DND-41 (cell line): Measurements from ENCODE around the gene ADGRG6.

ENCODE experiments used
- EZH2 ChIP-seq: IDR thresholded peaks from 3 replicates; pipeline ENCODE4 v1.6.1; 2012; ENCODE audit warnings: borderline replicate concordance, low read depth, mild to moderate bottlenecking, moderate library complexity, low read length, inconsistent platforms; ENCODE audit not compliant: severe bottlenecking
- TF ChIP-seq, protein P1 (sequence below): IDR thresholded peaks from 2 replicates; pipeline ENCODE4 v1.5.1; 2012; ENCODE audit warnings: borderline replicate concordance, low read length, moderate library complexity, mild to moderate bottlenecking; ENCODE audit not compliant: poor library complexity, severe bottlenecking; ENCODE audit errors: extremely low read depth

DNA sequence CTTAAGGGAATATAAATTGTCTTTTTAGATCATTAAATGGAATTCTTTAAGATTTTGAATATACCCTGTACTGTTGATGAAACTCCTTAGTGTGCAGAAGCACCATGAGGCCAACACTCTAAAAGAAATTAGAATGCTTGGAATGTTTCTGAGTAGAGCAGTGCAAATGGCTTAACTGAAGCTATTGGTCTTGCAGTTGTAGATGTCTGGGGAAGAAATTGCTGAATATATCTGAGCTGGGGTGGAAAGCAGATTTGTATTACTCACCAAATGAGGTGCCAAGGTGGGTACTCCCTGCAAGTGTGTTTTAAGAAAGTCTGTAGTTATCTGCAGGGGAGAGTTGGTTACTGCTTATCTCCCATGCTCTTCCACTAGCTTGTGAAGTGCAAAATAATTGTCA lies 119.0 kb downstream of the ADGRG6 start:
- TF ChIP-seq EZH2, result no peak
- TF ChIP-seq, protein P1, sequence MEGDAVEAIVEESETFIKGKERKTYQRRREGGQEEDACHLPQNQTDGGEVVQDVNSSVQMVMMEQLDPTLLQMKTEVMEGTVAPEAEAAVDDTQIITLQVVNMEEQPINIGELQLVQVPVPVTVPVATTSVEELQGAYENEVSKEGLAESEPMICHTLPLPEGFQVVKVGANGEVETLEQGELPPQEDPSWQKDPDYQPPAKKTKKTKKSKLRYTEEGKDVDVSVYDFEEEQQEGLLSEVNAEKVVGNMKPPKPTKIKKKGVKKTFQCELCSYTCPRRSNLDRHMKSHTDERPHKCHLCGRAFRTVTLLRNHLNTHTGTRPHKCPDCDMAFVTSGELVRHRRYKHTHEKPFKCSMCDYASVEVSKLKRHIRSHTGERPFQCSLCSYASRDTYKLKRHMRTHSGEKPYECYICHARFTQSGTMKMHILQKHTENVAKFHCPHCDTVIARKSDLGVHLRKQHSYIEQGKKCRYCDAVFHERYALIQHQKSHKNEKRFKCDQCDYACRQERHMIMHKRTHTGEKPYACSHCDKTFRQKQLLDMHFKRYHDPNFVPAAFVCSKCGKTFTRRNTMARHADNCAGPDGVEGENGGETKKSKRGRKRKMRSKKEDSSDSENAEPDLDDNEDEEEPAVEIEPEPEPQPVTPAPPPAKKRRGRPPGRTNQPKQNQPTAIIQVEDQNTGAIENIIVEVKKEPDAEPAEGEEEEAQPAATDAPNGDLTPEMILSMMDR, result no peak
